H1 (cell line): Measurements from ENCODE around the gene MORN5. TPM values are rescaled to one million over a fixed set of nuclear protein-coding genes. Genes with fewer than 3 reads are reported as not detected.

Experiments
- CTCF ChIA-PET: fragments of 300-600 bp; sonication (Branson Sonifier 250); formaldehyde crosslinking; loops from one replicate; lab custom pipeline; 2021; ENCODE audit not compliant: partially characterized antibody; lab: Charles Lee
- POLR2A ChIA-PET: fragments of 300-600 bp; sonication (Branson Sonifier 250); formaldehyde crosslinking; loops from one replicate; lab custom pipeline; 2021; ENCODE audit warnings: inconsistent platforms; ENCODE audit not compliant: partially characterized antibody; lab: Charles Lee
- DNase-seq, 2 experiments: peaks; one replicate each; pipeline versions ENCODE4 v3.0.0 to v3.0.0-alpha.2; 2010 to 2022; ENCODE audit warnings: low spot score in 2 of 2, low read depth in 1 of 2, mixed read lengths in 1 of 2
- FAIRE-seq: peaks from 2 replicates; lab custom pipeline; 2011; peaks lifted over from hg19 to GRCh38; lab: Jason Lieb, UNC
- H2AFZ ChIP-seq: 2 replicates; pipeline ENCODE4 v1.8.1; 2012; ENCODE audit warnings: low read length, inconsistent platforms
- H2AK5ac ChIP-seq: 2 replicates; pipeline ENCODE4 v1.6.1; 2013; ENCODE audit warnings: low read depth, low read length
- H2BK120ac ChIP-seq: replicated peaks from 2 replicates; pipeline ENCODE3; 2013; ENCODE audit warnings: low read depth, low read length, inconsistent platforms
- H2BK12ac ChIP-seq: 2 replicates; pipeline ENCODE4 v1.6.1; 2013; ENCODE audit warnings: low read depth, low read length
- H2BK15ac ChIP-seq: 2 replicates; pipeline ENCODE4 v1.6.1; 2013; ENCODE audit warnings: low read length
- H2BK20ac ChIP-seq: 2 replicates; pipeline ENCODE4 v1.6.1; 2013; ENCODE audit warnings: low read length
- H2BK5ac ChIP-seq: 2 replicates; pipeline ENCODE4 v1.6.1; 2013; ENCODE audit warnings: low read depth, low read length
- H3K14ac ChIP-seq: 2 replicates; pipeline ENCODE4 v1.6.1; 2013; ENCODE audit warnings: inconsistent platforms; ENCODE audit not compliant: insufficient read length
- H3K18ac ChIP-seq: 2 replicates; pipeline ENCODE4 v1.6.1; 2013; ENCODE audit warnings: low read length; ENCODE audit errors: extremely low read depth
- H3K23ac ChIP-seq: 2 replicates; pipeline ENCODE4 v1.6.1; 2013; ENCODE audit warnings: inconsistent platforms; ENCODE audit not compliant: insufficient read length
- H3K23me2 ChIP-seq: 2 replicates; pipeline ENCODE4 v1.6.1; 2013; ENCODE audit warnings: low read depth, low read length
- H3K27ac ChIP-seq: 2 replicates; pipeline ENCODE4 v1.6.1; 2011; ENCODE audit warnings: low read depth, low read length, inconsistent platforms
- H3K27me3 ChIP-seq, 4 experiments: replicated peaks in 1 of 4; 1 replicate in 1 of 4; 2 replicates in 3 of 4; pipeline versions ENCODE4 v1.6.1 to v1.8.1; 2011 to 2013; ENCODE audit warnings: low read length in 3 of 4, mild to moderate bottlenecking in 3 of 4, inconsistent platforms in 2 of 4, mixed read lengths in 2 of 4, moderate library complexity in 1 of 4; ENCODE audit not compliant: control insufficient read depth in 3 of 4, insufficient read depth in 3 of 4; ENCODE audit errors: extremely low read depth in 1 of 4
- H3K36me3 ChIP-seq, 4 experiments: 2 replicates each; pipeline versions ENCODE4 v1.6.1 to v1.8.1; 2011 to 2013; ENCODE audit warnings: mild to moderate bottlenecking in 4 of 4, low read length in 3 of 4, moderate library complexity in 2 of 4, control low read depth in 1 of 4, inconsistent platforms in 1 of 4; ENCODE audit not compliant: insufficient read depth in 4 of 4, control insufficient read depth in 2 of 4
- H3K4ac ChIP-seq: replicated peaks from 2 replicates; pipeline ENCODE3; 2013; ENCODE audit warnings: low read length, low read depth, mixed read lengths, inconsistent platforms; ENCODE audit not compliant: insufficient read length
- H3K4me1 ChIP-seq, 4 experiments: replicated peaks in 1 of 4; 1 replicate in 1 of 4; 2 replicates in 3 of 4; pipeline versions ENCODE4 v1.6.1 to v1.8.1; 2011 to 2013; ENCODE audit warnings: low read length in 3 of 4, inconsistent platforms in 2 of 4, mixed read lengths in 1 of 4; ENCODE audit not compliant: insufficient read depth in 4 of 4, control insufficient read depth in 3 of 4
- H3K4me2 ChIP-seq, 2 experiments: 2 replicates each; pipeline versions ENCODE4 v1.6.1 to v1.8.1; 2011 to 2013; ENCODE audit warnings: low read depth in 2 of 2, low read length in 2 of 2, control low read depth in 1 of 2, inconsistent platforms in 1 of 2, mild to moderate bottlenecking in 1 of 2; ENCODE audit not compliant: insufficient read depth in 1 of 2
- H3K4me3 ChIP-seq, 4 experiments: fragments of 200-600, 300-600 bp in 1 of 4; sonication (generic), shearing (Covaris generic), sonication (Bioruptor Twin) in 1 of 4; 2 replicates each; pipeline versions ENCODE4 v1.5.1 to v1.8.1; 2011 to 2016; ENCODE audit warnings: low read length in 4 of 4, low read depth in 3 of 4, control low read depth in 2 of 4, inconsistent platforms in 2 of 4, mild to moderate bottlenecking in 2 of 4, mixed read lengths in 1 of 4, moderate library complexity in 1 of 4; ENCODE audit not compliant: insufficient read depth in 2 of 4; ENCODE audit errors: extremely low read depth in 1 of 4
- H3K56ac ChIP-seq: replicated peaks from 2 replicates; pipeline ENCODE3; 2013; ENCODE audit warnings: low read depth, mild to moderate bottlenecking, mixed read lengths, low read length, inconsistent platforms; ENCODE audit not compliant: insufficient read length
- H3K79me1 ChIP-seq: 2 replicates; pipeline ENCODE4 v1.6.1; 2013; ENCODE audit warnings: low read depth, low read length, control low read depth
- H3K79me2 ChIP-seq, 2 experiments: 2 replicates each; pipeline versions ENCODE4 v1.6.1 to v1.8.1; 2012 to 2013; ENCODE audit warnings: low read length in 2 of 2, mild to moderate bottlenecking in 2 of 2, inconsistent platforms in 1 of 2; ENCODE audit not compliant: insufficient read depth in 2 of 2, control insufficient read depth in 1 of 2
- H3K9ac ChIP-seq, 4 experiments: replicated peaks in 1 of 4; 1 replicate in 1 of 4; 2 replicates in 3 of 4; pipeline versions ENCODE4 v1.6.1 to v1.8.1; 2011 to 2013; ENCODE audit warnings: low read depth in 3 of 4, low read length in 3 of 4, control low read depth in 2 of 4, mild to moderate bottlenecking in 2 of 4, moderate library complexity in 2 of 4, inconsistent platforms in 1 of 4; ENCODE audit errors: extremely low read depth in 1 of 4
- H3K9me3 ChIP-seq, 2 experiments: 2 replicates each; pipeline versions ENCODE4 v1.6.1 to v1.8.1; 2012 to 2013; ENCODE audit warnings: mild to moderate bottlenecking in 2 of 2, moderate library complexity in 2 of 2, control low read depth in 1 of 2, inconsistent platforms in 1 of 2, low read depth in 1 of 2, low read length in 1 of 2, mixed read lengths in 1 of 2; ENCODE audit not compliant: insufficient read depth in 2 of 2
- H4K20me1 ChIP-seq, 2 experiments: replicated peaks in 1 of 2; 2 replicates each; pipeline versions ENCODE3 to v1.8.1; 2011 to 2013; ENCODE audit warnings: inconsistent platforms in 2 of 2, low read length in 2 of 2, mild to moderate bottlenecking in 1 of 2; ENCODE audit not compliant: insufficient read depth in 2 of 2, control insufficient read depth in 1 of 2
- H4K5ac ChIP-seq: 2 replicates; pipeline ENCODE4 v1.6.1; 2013; ENCODE audit warnings: low read length, low read depth, mixed read lengths, inconsistent platforms; ENCODE audit not compliant: insufficient read length
- H4K8ac ChIP-seq: 2 replicates; pipeline ENCODE4 v1.8.0; 2013; ENCODE audit warnings: mild to moderate bottlenecking, moderate library complexity, low read length, inconsistent platforms; ENCODE audit not compliant: insufficient read depth; ENCODE audit errors: extremely low read depth
- H4K91ac ChIP-seq: replicated peaks from 2 replicates; pipeline ENCODE3; 2013; ENCODE audit warnings: low read length, mixed read lengths, inconsistent platforms; ENCODE audit not compliant: insufficient read length
- ASH2L ChIP-seq: fragments of 200-600, 300-600 bp; sonication (generic); IDR thresholded peaks from one replicate; pipeline ENCODE4 v1.7.1; 2017; ENCODE audit warnings: low read length
- EZH2 ChIP-seq: fragments of 200-600 bp; sonication (generic); IDR thresholded peaks from 2 replicates; pipeline ENCODE4 v1.7.1; 2012; ENCODE audit warnings: low read depth, mild to moderate bottlenecking, moderate library complexity, low read length, inconsistent platforms; ENCODE audit not compliant: severe bottlenecking
- HDAC6 ChIP-seq: IDR thresholded peaks from one replicate; pipeline ENCODE4 v1.7.1; 2012; ENCODE audit warnings: low read depth, mild to moderate bottlenecking, inconsistent platforms, low read length, moderate library complexity
- JUN ChIP-seq: IDR thresholded peaks from 2 replicates; pipeline ENCODE4 v1.6.1; 2011; ENCODE audit warnings: low read depth, mild to moderate bottlenecking, improper control_type of control experiment, low read length
- WGBS, 2 experiments: shearing (Covaris generic) in 1 of 2; methylation state at CpG; one replicate each; pipeline versions ENCODE4 v1.1.6 to v1.1.7; 2013 to 2015; ENCODE audit warnings: low lambda C conversion rate in 2 of 2, mixed read lengths in 2 of 2, inconsistent platforms in 1 of 2, low coverage in 1 of 2, missing lambda C conversion rate in 1 of 2; ENCODE audit not compliant: insufficient replicate concordance in 2 of 2, insufficient coverage in 1 of 2, insufficient read length in 1 of 2; ENCODE audit errors: extremely low coverage in 1 of 2, missing lambda C conversion rate in 1 of 2; 5-methylcytosine and 5-hydroxymethylcytosine counted together
- polyA plus RNA-seq, 7 experiments: library from polyadenylated mRNA; depleted of rRNA in 3 of 7; stranded (reverse) in 5 of 7; unstranded in 2 of 7; fragments of >200 nt in 5 of 7; fragments of 200-250 nt in 2 of 7; gene quantifications; 1 replicate in 5 of 7; 2 replicates in 1 of 7; 4 replicates in 1 of 7; pipeline versions ENCODE4 v1.2.1 to v1.2.3, GENCODE V29; 2011 to 2013; ENCODE audit warnings: missing spikeins in 2 of 7, mixed read lengths in 2 of 7
- total RNA-seq: library from RNA; stranded (reverse); fragmentation: NEBNext Ultra II Directional; extraction: Animal tissue kit (Norgen Biotek cat#: 25700); gene quantifications from 2 replicates; pipeline ENCODE4 v1.2.1, GENCODE V29; 2021

MORN5 gene
- total and polyA plus RNA-seq, 2 of the 8 experiments (the other 6 are each of a cell fraction or from before 2014, with no cell fraction given), result not detected

DNA sequence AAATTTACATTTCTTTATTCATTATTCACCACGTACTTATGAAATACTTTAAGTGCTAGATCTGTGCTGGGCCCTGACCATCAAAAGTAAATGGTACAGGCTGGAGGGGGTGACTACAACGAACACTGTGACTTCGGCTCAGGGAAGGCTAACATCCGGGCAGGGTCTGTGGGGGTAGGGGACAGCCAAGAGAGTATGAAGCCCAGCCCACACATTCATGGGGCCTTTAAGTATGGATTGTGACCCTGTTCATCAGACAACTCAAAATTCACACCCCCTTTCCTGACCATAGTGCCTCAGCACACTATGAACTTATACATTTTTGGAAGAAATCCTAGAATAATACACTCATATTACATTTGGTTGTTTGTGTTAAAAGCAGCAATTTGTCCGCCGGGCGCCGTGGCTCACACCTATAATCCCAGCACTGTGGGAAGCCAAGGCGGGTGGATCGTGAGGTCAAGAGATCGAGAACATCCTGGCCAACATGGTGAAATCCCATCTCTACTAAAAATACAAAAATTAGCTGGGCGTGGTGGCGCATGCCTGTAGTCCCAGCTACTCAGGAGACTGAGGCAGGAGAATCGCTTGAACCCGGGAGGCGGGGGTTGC is 33.3 kb downstream of the MORN5 start:
- H4K20me1 ChIP-seq, result no peaks in the 10 kb centered on the region
- H3K4me2 ChIP-seq, result no peak overlapping the region
- no peaks in the 10 kb centered on the region for H3K79me1 ChIP-seq
- no peak overlapping the region for H3K56ac ChIP-seq
- no peak for FAIRE-seq
- H2BK20ac ChIP-seq, result no peak overlapping the region
- H3K23ac ChIP-seq, result no peak overlapping the region
- H3K4me3 ChIP-seq, result no peak overlapping the region
- no peak overlapping the region for H3K9ac ChIP-seq
- H2AFZ ChIP-seq, result no peak overlapping the region
- H3K14ac ChIP-seq, result no peak overlapping the region
- H2BK15ac ChIP-seq, result no peak overlapping the region
- WGBS, 2 experiments, result 89% methylated on average over 16 of the region's 16 CpGs; no CpG with 5 or more reads in 1 of the 2 experiments
- H3K9me3 ChIP-seq, result no peaks in the 10 kb centered on the region
- no peak overlapping the region for H3K27ac ChIP-seq
- POLR2A ChIA-PET, result interaction anchor here (0.7 to 1.1 kb wide), 3 partner anchors 11 to 641 kb away, joined by 3 to 4 read pairs (median 4); no protein-coding TSS in a partner anchor
- no peaks in the 10 kb centered on the region for H3K36me3 ChIP-seq
- no peak overlapping the region for H2AK5ac ChIP-seq
- H4K8ac ChIP-seq, result no peak overlapping the region
- no peak overlapping the region for H3K18ac ChIP-seq
- no peaks in the 10 kb centered on the region for H3K23me2 ChIP-seq
- no peaks in the 10 kb centered on the region; a peak in 1 of 7 replicates for H3K27me3 ChIP-seq
- no peak for DNase-seq
- CTCF ChIA-PET, result interaction anchor here (1.0 to 2.9 kb wide), 12 partner anchors 10 to 152 kb away, joined by 3 to 13 read pairs (median 6); partner anchors contain the start of genes MORN5 and NDUFA8
- no peak overlapping the region for H2BK120ac ChIP-seq
- H3K4me1 ChIP-seq, result peaks cover 0 to 6% (median 2%) of the 10 kb centered on the region in 4 experiments; a peak in 4 of 7 replicates
- no peak overlapping the region for H2BK5ac ChIP-seq
- H3K4ac ChIP-seq, result no peak overlapping the region
- H3K79me2 ChIP-seq, result no peaks in the 10 kb centered on the region
- TF ChIP-seq ASH2L, result no peak
- no peak for TF ChIP-seq EZH2
- TF ChIP-seq JUN, result no peak
- TF ChIP-seq HDAC6, result no peak
- H4K91ac ChIP-seq, result no peak overlapping the region
- no peak overlapping the region for H2BK12ac ChIP-seq
- H4K5ac ChIP-seq, result no peak overlapping the region
